H1 (cell line): ENCODE results near the gene DSTYK. TPM values are rescaled to one million over a fixed set of nuclear protein-coding genes. Genes with fewer than 3 reads are reported as not detected.

Experiments used
- SP4 ChIP-seq: IDR thresholded peaks from 2 replicates; pipeline ENCODE4 v1.6.1; 2012; ENCODE audit warnings: low read length, inconsistent platforms
- TAF1 ChIP-seq: IDR thresholded peaks from 2 replicates; pipeline ENCODE4 v1.6.1; 2011; ENCODE audit warnings: mild to moderate bottlenecking, low read depth, low read length
- TAF7 ChIP-seq: optimal IDR thresholded peaks from 2 replicates; pipeline ENCODE3; 2011; ENCODE audit warnings: low read depth, mild to moderate bottlenecking, inconsistent platforms, low read length, moderate library complexity, borderline replicate concordance
- polyA plus RNA-seq, 7 experiments: library from polyadenylated mRNA; depleted of rRNA in 3 of 7; stranded (reverse) in 5 of 7; unstranded in 2 of 7; fragments of >200 nt in 5 of 7; fragments of 200-250 nt in 2 of 7; gene quantifications; 1 replicate in 5 of 7; 2 replicates in 1 of 7; 4 replicates in 1 of 7; pipeline versions ENCODE4 v1.2.1 to v1.2.3, GENCODE V29; 2011 to 2013; ENCODE audit warnings: missing spikeins in 2 of 7, mixed read lengths in 2 of 7
- total RNA-seq: library from RNA; stranded (reverse); fragmentation: NEBNext Ultra II Directional; extraction: Animal tissue kit (Norgen Biotek cat#: 25700); gene quantifications from 2 replicates; pipeline ENCODE4 v1.2.1, GENCODE V29; 2021
- TF ChIP-seq, protein P1 (sequence below), 3 experiments: IDR thresholded peaks; 1 replicate in 2 of 3; 2 replicates in 1 of 3; pipeline versions ENCODE4 v1.5.1 to v1.6.1; 2011; ENCODE audit warnings: low read length in 3 of 3, mild to moderate bottlenecking in 3 of 3, inconsistent platforms in 2 of 3, low read depth in 1 of 3, moderate library complexity in 1 of 3; ENCODE audit not compliant: insufficient read depth in 1 of 3; ENCODE audit errors: control extremely low read depth in 1 of 3
- TF ChIP-seq, protein P2 (sequence below): IDR thresholded peaks from 2 replicates; pipeline ENCODE4 v1.6.1; 2012; ENCODE audit warnings: low read length, inconsistent platforms

Gene DSTYK
- total and polyA plus RNA-seq, 2 of the 8 experiments (the other 6 are each of a cell fraction or from before 2014, with no cell fraction given) = 2.7 to 8.5 TPM

DNA sequence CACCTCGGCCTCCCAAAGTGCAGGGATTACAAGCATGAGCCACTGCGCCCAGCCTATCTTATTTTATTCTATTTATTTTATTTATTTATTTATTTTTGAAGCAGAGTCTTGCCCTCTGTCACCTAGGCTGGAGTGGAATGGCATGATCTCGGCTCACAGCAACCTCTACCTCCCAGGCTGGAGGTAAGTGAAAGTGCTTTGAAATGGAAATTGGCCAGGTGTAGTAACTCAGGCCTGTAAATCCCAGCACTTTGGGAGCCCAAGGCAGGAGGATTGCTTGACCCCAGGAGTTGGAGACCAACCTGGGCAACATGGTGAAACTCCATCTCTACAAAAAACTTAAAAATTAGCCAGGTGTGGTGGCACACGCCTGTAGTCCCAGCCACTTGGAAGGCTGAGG is 5.1 kb upstream of the DSTYK start (continued):
- TF ChIP-seq, protein P1, sequence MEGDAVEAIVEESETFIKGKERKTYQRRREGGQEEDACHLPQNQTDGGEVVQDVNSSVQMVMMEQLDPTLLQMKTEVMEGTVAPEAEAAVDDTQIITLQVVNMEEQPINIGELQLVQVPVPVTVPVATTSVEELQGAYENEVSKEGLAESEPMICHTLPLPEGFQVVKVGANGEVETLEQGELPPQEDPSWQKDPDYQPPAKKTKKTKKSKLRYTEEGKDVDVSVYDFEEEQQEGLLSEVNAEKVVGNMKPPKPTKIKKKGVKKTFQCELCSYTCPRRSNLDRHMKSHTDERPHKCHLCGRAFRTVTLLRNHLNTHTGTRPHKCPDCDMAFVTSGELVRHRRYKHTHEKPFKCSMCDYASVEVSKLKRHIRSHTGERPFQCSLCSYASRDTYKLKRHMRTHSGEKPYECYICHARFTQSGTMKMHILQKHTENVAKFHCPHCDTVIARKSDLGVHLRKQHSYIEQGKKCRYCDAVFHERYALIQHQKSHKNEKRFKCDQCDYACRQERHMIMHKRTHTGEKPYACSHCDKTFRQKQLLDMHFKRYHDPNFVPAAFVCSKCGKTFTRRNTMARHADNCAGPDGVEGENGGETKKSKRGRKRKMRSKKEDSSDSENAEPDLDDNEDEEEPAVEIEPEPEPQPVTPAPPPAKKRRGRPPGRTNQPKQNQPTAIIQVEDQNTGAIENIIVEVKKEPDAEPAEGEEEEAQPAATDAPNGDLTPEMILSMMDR (IDR thresholded peaks at IDR 0.05; ENCODE audit: control extremely low read depth in 1 of 3, insufficient read depth in 1 of 3, low read depth in 1 of 3, low read length in 3 of 3) = no peak
- TF ChIP-seq SP4 (no peak), TAF7 (no peak), TAF1 (no peak)
- TF ChIP-seq, protein P2, sequence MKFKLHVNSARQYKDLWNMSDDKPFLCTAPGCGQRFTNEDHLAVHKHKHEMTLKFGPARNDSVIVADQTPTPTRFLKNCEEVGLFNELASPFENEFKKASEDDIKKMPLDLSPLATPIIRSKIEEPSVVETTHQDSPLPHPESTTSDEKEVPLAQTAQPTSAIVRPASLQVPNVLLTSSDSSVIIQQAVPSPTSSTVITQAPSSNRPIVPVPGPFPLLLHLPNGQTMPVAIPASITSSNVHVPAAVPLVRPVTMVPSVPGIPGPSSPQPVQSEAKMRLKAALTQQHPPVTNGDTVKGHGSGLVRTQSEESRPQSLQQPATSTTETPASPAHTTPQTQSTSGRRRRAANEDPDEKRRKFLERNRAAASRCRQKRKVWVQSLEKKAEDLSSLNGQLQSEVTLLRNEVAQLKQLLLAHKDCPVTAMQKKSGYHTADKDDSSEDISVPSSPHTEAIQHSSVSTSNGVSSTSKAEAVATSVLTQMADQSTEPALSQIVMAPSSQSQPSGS = no peak
- TF ChIP-seq, all 59 proteins: peak for 0
